Liver (tissue), 9 donors: ENCODE measurements around the gene C1orf94. TPM values are rescaled to one million over a fixed set of nuclear protein-coding genes. Genes with fewer than 3 reads are reported as not detected.

Experiments used
- DNase-seq: peaks from one replicate; pipeline ENCODE4 v3.0.0-alpha.2; 2017; ENCODE audit warnings: low spot score
- H3K27ac ChIP-seq, 2 donors: one replicate each; pipeline ENCODE4 v1.7.0; 2013; ENCODE audit warnings: inconsistent platforms in 2 of 2, low read length in 2 of 2, control low read depth in 1 of 2, low read depth in 1 of 2, mild to moderate bottlenecking in 1 of 2
- H3K27me3 ChIP-seq, 4 donors: one replicate each; pipeline versions ENCODE4 v1.6.1 to v1.7.0; 2013; ENCODE audit warnings: low read length in 3 of 4, inconsistent platforms in 1 of 4, mild to moderate bottlenecking in 1 of 4, moderate library complexity in 1 of 4; ENCODE audit not compliant: control insufficient read depth in 4 of 4, insufficient read depth in 4 of 4
- H3K36me3 ChIP-seq, 4 donors: one replicate each; pipeline versions ENCODE4 v1.6.1 to v1.7.0; 2013; ENCODE audit warnings: low read length in 3 of 4, mild to moderate bottlenecking in 3 of 4, low read depth in 1 of 4, moderate library complexity in 1 of 4; ENCODE audit not compliant: control insufficient read depth in 4 of 4, insufficient read depth in 3 of 4
- H3K4me1 ChIP-seq, 4 donors: one replicate each; pipeline versions ENCODE4 v1.6.1 to v1.7.0; 2013; ENCODE audit warnings: low read length in 3 of 4, mild to moderate bottlenecking in 3 of 4, moderate library complexity in 1 of 4; ENCODE audit not compliant: control insufficient read depth in 4 of 4, insufficient read depth in 4 of 4
- H3K4me3 ChIP-seq, 3 donors: one replicate each; pipeline versions ENCODE4 v1.6.1 to v1.7.0; 2013; ENCODE audit warnings: low read length in 3 of 3, control low read depth in 1 of 3, low read depth in 1 of 3, mild to moderate bottlenecking in 1 of 3
- H3K9ac ChIP-seq, 2 donors: one replicate each; pipeline ENCODE4 v1.7.0; 2013; ENCODE audit warnings: low read length in 2 of 2, mild to moderate bottlenecking in 2 of 2, moderate library complexity in 2 of 2, control low read depth in 1 of 2, low read depth in 1 of 2
- H3K9me3 ChIP-seq, 4 donors: one replicate each; pipeline versions ENCODE4 v1.6.1 to v1.7.0; 2013; ENCODE audit warnings: low read length in 3 of 4; ENCODE audit not compliant: control insufficient read depth in 4 of 4
- ATF3 ChIP-seq: IDR thresholded peaks from 2 replicates; pipeline ENCODE4 v1.6.1; 2016; ENCODE audit warnings: antibody characterized with exemption
- CTCF ChIP-seq: fragments of 150-350 bp; IDR thresholded peaks from 2 replicates; pipeline ENCODE4 v1.5.1; 2017; ENCODE audit warnings: improper control_type of control experiment, low read depth, low read length; ENCODE audit not compliant: missing input control
- EGR1 ChIP-seq, 2 donors: IDR thresholded peaks; 2 replicates each; pipeline ENCODE4 v1.6.1; 2016 to 2018; ENCODE audit warnings: antibody characterized with exemption in 2 of 2, low read depth in 2 of 2
- FOXA2 ChIP-seq: IDR thresholded peaks from 2 replicates; pipeline ENCODE4 v1.6.1; 2016; ENCODE audit warnings: antibody characterized with exemption
- GABPA ChIP-seq, 2 donors: IDR thresholded peaks in 1 of 2; conservative IDR thresholded peaks in 1 of 2; 2 replicates each; pipeline ENCODE4 v1.6.1; 2016; ENCODE audit warnings: antibody characterized with exemption in 2 of 2, mild to moderate bottlenecking in 1 of 2, moderate library complexity in 1 of 2
- HNF4A ChIP-seq, 2 donors: conservative IDR thresholded peaks; 2 replicates each; pipeline ENCODE4 v1.6.1; 2016; ENCODE audit warnings: antibody characterized with exemption in 2 of 2, mild to moderate bottlenecking in 2 of 2
- HNF4G ChIP-seq: IDR thresholded peaks from 2 replicates; pipeline ENCODE4 v1.6.1; 2016; ENCODE audit warnings: antibody characterized with exemption
- JUND ChIP-seq, 2 donors: IDR thresholded peaks; 2 replicates each; pipeline ENCODE4 v1.6.1; 2016; ENCODE audit warnings: antibody characterized with exemption in 2 of 2
- MAX ChIP-seq: IDR thresholded peaks from 2 replicates; pipeline ENCODE4 v1.6.1; 2016; ENCODE audit warnings: antibody characterized with exemption
- NR2F2 ChIP-seq: IDR thresholded peaks from 2 replicates; pipeline ENCODE4 v1.6.1; 2016; ENCODE audit warnings: antibody characterized with exemption
- RAD21 ChIP-seq, 2 donors: IDR thresholded peaks; 2 replicates each; pipeline ENCODE4 v1.6.1; 2016; ENCODE audit warnings: antibody characterized with exemption in 2 of 2, mild to moderate bottlenecking in 2 of 2
- REST ChIP-seq: IDR thresholded peaks from 2 replicates; pipeline ENCODE4 v1.6.1; 2016; ENCODE audit warnings: antibody characterized with exemption, mild to moderate bottlenecking
- RXRA ChIP-seq, 2 donors: IDR thresholded peaks; 2 replicates each; pipeline ENCODE4 v1.6.1; 2017 to 2018; ENCODE audit warnings: antibody characterized with exemption in 2 of 2, mild to moderate bottlenecking in 1 of 2
- SP1 ChIP-seq: IDR thresholded peaks from 2 replicates; pipeline ENCODE4 v1.6.1; 2018; ENCODE audit warnings: antibody characterized with exemption, mild to moderate bottlenecking
- TAF1 ChIP-seq: conservative IDR thresholded peaks from 2 replicates; pipeline ENCODE4 v1.6.1; 2016; ENCODE audit warnings: antibody characterized with exemption, mild to moderate bottlenecking
- YY1 ChIP-seq: IDR thresholded peaks from 2 replicates; pipeline ENCODE4 v1.6.1; 2016; ENCODE audit warnings: antibody characterized with exemption, mild to moderate bottlenecking
- ZBTB33 ChIP-seq: IDR thresholded peaks from 2 replicates; pipeline ENCODE4 v1.6.1; 2016; ENCODE audit warnings: antibody characterized with exemption
- WGBS: extraction: QIAGEN DNeasy Blood & Tissue Kit; methylation state at CpG from one replicate; pipeline ENCODE4 v1.1.7; 2013; 5-methylcytosine and 5-hydroxymethylcytosine counted together
- polyA plus RNA-seq, 2 donors: library from polyadenylated mRNA; stranded (reverse) in 1 of 2; unstranded in 1 of 2; fragments of 200-250 nt in 1 of 2; fragments of >200 nt in 1 of 2; fragmentation: Nextera tagmentation in 1 of 2; extraction: Ambion mirVana in 1 of 2; gene quantifications; one replicate each; pipeline versions ENCODE4 v1.2.1 to v1.2.3, GENCODE V29; 2013 to 2015
- total RNA-seq, 2 donors: library from RNA; depleted of rRNA; stranded (reverse); fragments of >200 nt; gene quantifications; one replicate each; pipeline ENCODE4 v1.2.3, GENCODE V29; 2014
- donor health status: healthy.
- donor health status: healthy.
- donor health status: healthy.
- donor health status: healthy.
- donor health status: healthy.

Gene C1orf94
- total and polyA plus RNA-seq, 4 donors, result not detected

- Histone ChIP-seq H3K4me1 (peaks cover 4 to 13% (median 7%) of the 10 kb centered on the region in 4 donors), H3K36me3 (no peaks in the 10 kb centered on the region), H3K9me3 (no peaks in the 10 kb centered on the region), H3K27me3 (no peaks in the 10 kb centered on the region), H3K4me3 (no peak overlapping the region), H3K27ac (no peak overlapping the region), H3K9ac (no peak overlapping the region)
- no peak for TF ChIP-seq ZBTB33
- no peak for TF ChIP-seq CTCF
- no peak for TF ChIP-seq RXRA (IDR thresholded peaks at IDR 0.05)
- TF ChIP-seq SP1, result no peak
- TF ChIP-seq RAD21 (IDR thresholded peaks at IDR 0.05), result no peak
- TF ChIP-seq NR2F2, result no peak
- TF ChIP-seq REST, result no peak
- no peak for TF ChIP-seq TAF1
- TF ChIP-seq HNF4G, result no peak
- no peak for TF ChIP-seq HNF4A (conservative IDR thresholded peaks at IDR 0.05)
- TF ChIP-seq JUND (IDR thresholded peaks at IDR 0.05), result no peak
- TF ChIP-seq YY1, result no peak
- TF ChIP-seq FOXA2, result no peak
- TF ChIP-seq GABPA (IDR thresholded peaks at IDR 0.05 in 1 of 2, conservative IDR thresholded peaks at IDR 0.05 in 1 of 2), result no peak
- TF ChIP-seq MAX, result no peak
- no peak for TF ChIP-seq EGR1 (IDR thresholded peaks at IDR 0.05; ENCODE audit: low read depth in 2 of 2)
- TF ChIP-seq ATF3, result no peak
- WGBS, result 48% methylated on average over 8 of the region's 8 CpGs
- no peak for DNase-seq
These were observed 60.6 kb downstream of the C1orf94 start for GRCh38 chr1:34237151-34237815.
